HG03565 (cell line): ENCODE results near the gene POC1A.

Experiments
- ATAC-seq: cut with Tn5 transposase; IDR thresholded peaks from one replicate; pipeline ENCODE4 v1.9.1; 2021; ENCODE audit warnings: mild to moderate bottlenecking, moderate library complexity; ENCODE audit not compliant: unreplicated experiment

The POC1A gene

GRCh38 chr3:52088445-52089367, 65.5 kb downstream of the POC1A start:
- ATAC-seq, result no peak

- no peak for ATAC-seq
Observed at GRCh38 chr3:52087731-52088130, 66.5 kb downstream of the POC1A start.

GRCh38 chr3:52086976-52087663, 67.1 kb downstream of the POC1A start:
- ATAC-seq, result no peak

GRCh38 chr3:52086461-52086860, 67.8 kb downstream of the POC1A start:
- ATAC-seq, result no peak

- no peak for ATAC-seq
Observed at GRCh38 chr3:52085681-52086282, 68.4 kb downstream of the POC1A start.

GRCh38 chr3:52084954-52085680, 69.1 kb downstream of the POC1A start:
- ATAC-seq, result no peak

- no peak for ATAC-seq
Observed at GRCh38 chr3:52084216-52084945, 69.8 kb downstream of the POC1A start.

- ATAC-seq, result no peak
Observed at GRCh38 chr3:52083556-52084087, 70.6 kb downstream of the POC1A start.

GRCh38 chr3:52082951-52083350, 71.3 kb downstream of the POC1A start:
- no peak for ATAC-seq

GRCh38 chr3:52080830-52081719, 73.1 kb downstream of the POC1A start:
- no peak for ATAC-seq

GRCh38 chr3:52079958-52080357, 74.3 kb downstream of the POC1A start:
- ATAC-seq, result no peak

- ATAC-seq, result no peak
Observed at GRCh38 chr3:52078781-52079560, 75.3 kb downstream of the POC1A start.

- no peak for ATAC-seq
Observed at GRCh38 chr3:52077925-52078324, 76.3 kb downstream of the POC1A start.

GRCh38 chr3:52076896-52077780, 77.1 kb downstream of the POC1A start:
- no peak for ATAC-seq

- ATAC-seq, result no peak
Observed at GRCh38 chr3:52073490-52073889, 80.7 kb downstream of the POC1A start.

- no peak for ATAC-seq
Observed at GRCh38 chr3:52072471-52072870, 81.8 kb downstream of the POC1A start.

- no peak for ATAC-seq
Observed at GRCh38 chr3:52072020-52072419, 82.2 kb downstream of the POC1A start.
